GM19467 (cell line): Measurements from ENCODE around the gene CRBN.

ENCODE experiments used
- ATAC-seq: cut with Tn5 transposase; IDR thresholded peaks from one replicate; pipeline ENCODE4 v1.9.1; 2021; ENCODE audit warnings: mild to moderate bottlenecking, moderate library complexity; ENCODE audit not compliant: unreplicated experiment

The CRBN gene

DNA sequence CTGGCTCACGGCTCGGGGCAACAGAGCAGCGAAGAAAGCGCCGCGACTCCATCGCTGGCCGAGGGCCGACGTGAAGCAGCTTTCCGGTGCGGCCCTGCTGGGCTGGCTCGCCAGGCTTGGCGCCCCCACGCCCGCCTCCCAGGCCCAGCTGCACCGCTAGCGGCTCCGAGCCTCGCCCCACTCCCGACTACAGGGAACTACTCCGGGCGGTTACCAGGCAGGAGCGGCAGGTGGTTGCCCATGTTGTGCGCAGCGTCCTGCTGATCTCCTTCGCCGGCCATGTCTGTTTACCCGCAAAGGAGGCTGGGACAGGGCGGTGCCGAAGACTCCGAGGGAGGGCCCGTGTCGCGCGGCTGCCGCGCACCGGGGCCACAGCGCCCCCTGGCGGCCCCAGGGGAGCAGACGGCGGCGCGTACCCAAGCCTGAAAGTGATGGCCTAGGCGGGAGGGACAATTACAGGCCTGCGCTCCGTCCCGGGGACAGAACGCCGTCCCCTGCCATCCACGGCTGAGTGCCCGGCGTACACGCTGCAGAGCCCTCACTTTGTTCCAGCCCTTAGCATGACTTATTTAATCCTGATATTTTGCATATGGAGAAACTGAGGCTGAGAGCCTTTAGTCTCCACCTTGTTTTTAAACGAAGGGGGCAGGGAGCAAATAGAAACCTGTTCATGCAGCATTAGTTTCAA lies at the start of gene CRBN:
CRBN (minus strand) TSS at position 285 of the 688 bp plus-strand sequence; CDS start at position 281, 4 bp downstream.
- ATAC-seq, result peak; percentile 100

DNA sequence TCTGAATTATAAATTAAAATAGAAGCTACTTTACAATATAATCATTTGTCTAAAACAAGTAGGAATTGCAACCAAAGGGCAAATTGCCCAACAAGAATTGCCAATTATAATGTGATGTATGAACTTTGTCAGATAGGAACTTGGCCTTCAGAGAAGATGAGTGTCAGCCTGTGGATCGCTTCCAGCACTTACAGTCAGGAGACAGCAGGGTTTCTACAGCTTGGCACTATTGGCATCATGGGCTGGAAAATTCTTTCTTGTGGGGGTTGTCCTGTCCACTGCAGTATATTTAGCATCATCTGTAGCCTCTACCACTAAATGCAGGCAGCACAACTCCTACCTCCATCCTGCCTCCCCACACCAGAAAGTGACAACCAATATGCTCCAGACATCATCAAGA lies 48.1 kb upstream of the CRBN start:
- ATAC-seq, result no peak

DNA sequence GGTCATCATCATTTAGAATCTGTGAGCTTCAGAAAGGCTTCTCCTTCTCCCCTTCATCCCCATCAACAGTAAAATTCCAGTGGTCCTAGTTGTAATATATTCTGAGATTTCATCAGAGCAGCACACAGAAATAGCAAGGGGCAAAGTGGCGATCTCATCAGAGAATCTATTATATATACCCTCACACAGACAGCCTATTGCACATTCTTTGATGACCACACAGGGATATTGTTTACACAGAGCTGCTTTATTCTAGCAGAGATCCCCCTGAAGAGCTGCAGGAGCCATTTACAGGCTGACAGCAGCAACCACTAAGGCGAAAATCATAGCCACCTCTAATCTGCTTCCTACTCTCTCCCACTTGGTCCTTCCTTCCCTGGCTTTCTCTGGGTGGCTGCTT lies 42.0 kb upstream of the CRBN start:
- ATAC-seq, result no peak

DNA sequence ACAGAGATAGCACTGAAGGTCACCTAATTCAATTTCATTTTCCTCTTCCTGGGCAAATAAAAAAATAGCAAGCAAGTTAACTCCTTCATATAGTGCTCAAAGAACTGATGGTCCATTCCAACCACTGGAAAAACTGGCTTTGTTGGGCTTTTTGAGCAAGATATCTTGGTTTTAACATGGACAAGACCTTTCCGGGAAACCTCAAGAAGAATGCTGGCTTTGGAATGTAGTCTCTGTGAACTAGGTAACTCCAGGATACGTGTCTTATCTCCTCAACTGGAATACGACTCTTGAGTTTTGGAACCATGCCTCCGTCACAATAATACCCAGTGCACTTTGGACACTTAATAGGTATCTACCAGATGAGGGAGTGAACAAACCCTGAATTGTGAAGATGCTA lies 36.9 kb upstream of the CRBN start:
- ATAC-seq, result no peak

DNA sequence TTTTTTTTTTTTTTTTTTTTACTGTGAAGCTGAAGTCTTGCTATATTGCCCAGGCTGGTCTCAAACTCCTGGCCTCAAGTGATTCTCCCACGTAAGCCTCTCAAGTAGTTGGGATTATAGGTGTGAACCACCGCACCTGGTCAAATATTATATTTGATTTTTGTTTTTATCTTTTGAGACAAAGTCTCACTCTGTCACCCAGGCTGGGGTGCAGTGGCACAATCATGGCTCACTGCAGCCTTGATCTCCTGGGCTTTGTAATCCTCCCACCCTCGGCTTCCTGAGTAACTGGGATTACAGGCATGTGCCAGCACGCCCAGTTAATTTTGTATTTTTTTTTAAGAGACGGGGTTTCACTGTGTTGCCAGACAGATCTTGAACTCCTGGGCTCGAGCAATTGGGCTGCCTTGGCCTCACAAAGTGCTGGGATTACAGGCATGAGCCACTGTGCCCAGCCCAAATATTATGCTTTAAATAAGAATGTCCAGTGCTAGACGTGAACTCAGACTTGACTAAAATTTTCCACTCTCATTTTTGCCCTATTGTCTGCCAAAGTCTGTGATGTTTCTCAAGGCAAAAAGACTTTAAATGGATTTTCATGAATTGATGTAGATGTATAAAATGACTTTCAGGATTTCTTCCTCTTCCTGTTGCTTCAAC lies 33.4 kb upstream of the CRBN start:
- ATAC-seq, result no peak

DNA sequence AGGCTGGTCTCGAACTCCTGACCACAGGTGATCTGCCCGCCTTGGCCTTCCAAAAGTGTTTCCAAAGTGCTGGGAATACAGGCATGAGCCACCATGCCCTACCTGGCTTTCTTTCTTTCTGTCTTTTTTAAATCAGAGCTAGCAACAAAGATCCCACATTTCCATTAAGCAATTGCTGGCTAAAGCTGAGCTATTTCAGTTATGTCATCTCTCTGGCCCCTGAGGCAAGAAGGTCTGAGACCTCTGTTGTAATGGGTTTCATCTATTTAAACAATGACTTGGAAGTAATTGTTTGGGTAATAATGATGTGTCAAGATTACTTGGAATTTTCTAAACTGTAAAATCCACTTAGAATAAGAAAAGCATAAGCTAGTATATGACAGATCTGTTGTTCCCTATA lies 30.2 kb upstream of the CRBN start:
- ATAC-seq, result no peak

DNA sequence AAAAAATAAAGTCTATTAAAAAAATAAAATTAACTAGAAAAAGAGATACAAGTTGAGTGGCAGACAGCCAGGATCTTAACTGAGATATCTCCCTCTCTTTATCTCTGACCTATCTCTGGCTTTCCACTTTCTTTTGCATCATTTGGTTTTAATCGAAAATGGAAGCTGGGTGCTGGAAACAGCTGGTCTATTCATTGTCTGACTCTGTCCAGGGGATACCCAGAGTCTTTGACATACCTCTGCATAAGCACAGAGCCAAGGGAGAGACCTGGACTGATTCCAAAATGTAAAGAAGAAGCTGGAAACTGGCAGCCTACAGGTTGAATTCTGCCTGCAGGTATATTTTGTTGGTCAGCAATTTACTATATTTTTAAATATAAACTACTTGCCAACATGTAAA lies 29.6 kb upstream of the CRBN start:
- ATAC-seq, result no peak

DNA sequence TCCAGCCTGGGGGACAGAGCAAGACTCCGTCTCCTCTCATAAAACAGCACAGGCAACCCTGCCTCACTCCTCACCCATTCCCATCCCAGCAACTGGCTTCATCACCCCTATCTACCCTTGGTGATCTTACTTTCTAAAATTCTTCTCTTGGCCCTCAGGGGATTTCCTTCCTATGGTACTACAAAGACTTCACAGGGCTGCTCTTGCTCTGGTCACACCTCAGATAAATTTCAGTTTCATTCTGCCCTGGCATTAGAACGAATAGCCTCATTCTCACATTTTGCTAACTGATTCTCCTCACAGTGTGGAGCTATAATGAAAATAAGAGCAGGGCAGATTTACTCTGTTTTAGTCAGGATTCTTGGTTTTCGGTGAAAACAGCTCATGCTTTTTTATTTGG lies 22.1 kb upstream of the CRBN start:
- ATAC-seq, result peak; percentile 79

DNA sequence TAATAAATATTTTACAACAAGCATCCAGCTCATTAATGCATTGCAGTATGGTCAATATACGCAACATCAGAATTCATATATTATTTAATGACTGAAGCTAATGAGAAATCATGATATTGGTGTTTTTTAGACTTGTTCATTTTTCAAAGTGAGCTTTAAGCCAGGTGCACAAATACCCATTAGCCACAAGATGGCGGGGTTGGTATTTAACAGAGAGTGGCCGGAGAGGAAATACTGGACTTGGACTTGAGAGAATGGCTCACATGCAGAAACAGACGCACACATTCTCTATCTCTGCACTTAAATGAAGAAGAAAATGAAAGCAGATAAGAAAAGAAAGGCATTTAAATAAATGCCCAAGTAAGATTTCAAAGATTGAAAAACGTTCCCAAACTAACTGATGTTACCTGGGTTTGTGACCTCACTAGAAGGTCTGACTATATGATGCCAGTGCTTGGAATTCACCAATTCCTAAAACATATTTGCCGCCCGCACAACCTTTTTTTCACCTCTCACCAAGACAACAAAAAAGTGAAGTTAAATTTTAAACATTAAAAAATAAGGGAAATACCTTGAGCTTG lies 21.2 kb upstream of the CRBN start:
- peak; percentile 72 for ATAC-seq

DNA sequence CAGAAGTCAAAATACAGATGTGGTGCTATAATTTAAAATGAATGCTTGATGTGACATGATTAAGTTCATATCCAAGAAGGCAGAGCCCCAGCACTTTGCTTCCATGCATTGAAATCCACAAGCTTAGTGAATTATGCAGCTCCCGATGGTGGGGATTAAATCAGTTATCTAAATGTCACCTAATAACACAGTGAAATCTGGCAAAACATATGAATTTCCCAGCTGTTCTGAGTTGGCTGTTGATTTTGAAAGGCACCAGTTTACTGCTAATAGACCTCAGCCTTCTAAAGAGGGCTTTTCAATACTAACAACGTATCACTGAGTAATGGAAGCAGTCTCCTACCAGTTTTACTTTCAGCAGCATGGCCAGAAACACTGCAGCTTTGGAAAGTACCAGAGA lies 19.8 kb upstream of the CRBN start:
- ATAC-seq, result no peak

DNA sequence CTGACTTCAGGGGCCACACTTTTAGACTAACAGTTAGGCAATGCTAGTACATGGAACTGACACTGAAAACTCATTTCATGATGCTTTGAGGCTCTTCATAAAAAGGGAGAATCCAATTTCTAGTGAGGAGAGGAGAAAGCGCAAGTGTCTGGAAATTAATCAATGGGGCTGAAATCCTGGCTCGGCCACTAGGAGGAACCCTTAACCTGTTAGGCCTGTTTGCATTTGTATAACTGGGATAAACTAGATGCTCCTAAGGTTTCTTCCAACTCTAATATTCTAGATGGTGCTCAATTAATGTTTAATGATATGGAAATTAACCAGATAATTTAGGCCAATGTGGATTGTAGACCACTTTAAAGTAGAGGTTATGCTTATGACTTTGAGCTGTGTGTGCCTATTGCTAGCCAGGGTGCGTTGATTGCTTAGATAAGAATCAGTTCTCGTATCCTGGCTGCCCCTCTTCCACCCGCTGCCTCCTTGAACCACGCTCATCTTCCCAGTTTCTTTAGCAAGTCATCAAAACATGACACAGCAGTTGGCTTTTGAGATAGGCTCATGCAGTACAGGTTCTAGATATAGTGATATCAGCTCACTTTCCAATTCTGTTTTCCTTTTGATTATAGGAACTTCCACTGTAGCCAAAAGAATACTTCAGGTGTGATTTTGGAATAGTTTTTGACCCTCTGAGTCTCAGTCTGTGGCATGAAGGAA lies 16.8 kb upstream of the CRBN start:
- no peak for ATAC-seq

DNA sequence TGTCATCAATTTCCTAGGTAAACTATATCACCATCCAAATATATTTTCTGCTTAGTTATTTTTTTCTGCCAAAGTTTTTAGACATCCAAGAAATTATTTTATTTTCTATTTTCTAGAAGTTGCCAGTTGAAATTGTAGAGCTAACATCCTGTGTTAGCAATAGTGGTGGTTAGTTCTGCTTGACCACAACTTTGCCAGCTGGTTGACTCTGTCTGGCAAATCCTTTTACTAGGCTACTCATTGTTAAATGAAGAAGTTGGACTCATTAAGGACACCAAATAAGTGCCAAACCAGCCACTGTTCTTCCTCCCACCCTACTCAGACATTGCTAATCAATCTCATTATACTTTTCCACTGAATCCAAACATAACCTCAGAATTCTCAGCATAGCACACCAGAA lies 15.4 kb upstream of the CRBN start:
- no peak for ATAC-seq

DNA sequence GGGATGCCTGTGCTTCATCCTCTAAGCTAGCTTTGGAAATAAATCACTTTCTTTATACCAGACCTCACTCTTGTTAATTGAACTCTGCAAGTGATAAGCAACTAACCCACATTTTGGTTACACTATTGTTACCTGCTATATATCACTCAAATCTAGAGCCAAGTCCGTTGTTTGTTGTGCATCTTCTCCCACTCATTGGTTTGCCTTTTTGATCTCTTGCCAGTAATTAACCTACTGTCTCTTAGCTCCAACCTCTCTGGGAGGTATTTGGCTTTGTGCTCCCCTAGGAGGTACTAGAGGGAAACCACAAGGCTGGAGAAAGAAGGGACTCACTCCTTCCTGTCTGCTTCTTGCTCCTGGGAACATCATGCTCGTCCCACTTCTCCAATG lies 12.8 kb upstream of the CRBN start:
- no peak for ATAC-seq

DNA sequence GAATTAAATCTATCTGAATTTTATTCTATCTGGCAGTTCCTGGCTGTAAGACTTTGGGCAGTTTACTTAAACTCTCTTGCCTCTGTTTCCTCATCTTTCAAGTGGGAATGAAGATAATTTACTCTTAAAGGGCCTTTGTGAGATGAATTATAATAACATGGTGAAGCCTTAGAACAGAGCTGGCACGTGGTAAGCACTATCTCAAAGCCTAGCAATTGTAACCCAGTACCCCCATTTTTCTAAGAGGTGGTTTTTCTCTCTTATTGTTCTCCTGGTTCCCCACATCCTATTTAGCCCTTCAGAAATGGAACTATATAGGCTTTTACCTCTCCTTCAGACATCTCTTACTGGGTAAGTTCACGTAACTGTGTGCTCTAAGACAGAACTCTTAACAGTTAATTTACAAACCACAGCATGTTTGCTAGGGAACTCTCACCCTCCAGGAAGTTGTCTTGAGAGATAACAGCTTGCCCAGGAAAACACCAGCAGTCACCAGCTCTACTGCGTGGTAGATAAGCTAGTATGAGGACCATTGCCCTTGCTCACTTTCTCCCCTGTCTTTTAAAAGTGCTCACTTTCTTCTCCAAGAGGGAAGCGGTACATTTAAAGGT lies 12.3 kb upstream of the CRBN start:
- no peak for ATAC-seq

DNA sequence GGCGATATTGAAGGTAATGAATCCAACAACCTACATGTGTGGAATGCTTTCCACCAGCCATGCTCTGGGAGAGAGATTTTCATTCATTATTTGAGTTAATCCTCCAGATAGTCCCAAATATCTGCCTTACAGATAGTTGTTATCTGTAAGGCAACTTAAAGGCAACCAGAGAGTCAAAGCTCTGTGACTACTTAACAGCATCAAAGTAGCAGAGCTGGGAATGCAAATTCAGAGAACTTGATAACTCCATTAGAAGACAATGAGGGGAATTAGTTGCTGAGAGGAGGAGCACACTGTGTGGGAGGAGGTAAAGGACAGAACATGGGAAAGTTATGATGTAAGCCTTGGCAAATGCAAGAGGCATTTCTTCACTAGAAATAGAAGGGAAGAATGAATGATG lies 10.5 kb upstream of the CRBN start:
- no peak for ATAC-seq

DNA sequence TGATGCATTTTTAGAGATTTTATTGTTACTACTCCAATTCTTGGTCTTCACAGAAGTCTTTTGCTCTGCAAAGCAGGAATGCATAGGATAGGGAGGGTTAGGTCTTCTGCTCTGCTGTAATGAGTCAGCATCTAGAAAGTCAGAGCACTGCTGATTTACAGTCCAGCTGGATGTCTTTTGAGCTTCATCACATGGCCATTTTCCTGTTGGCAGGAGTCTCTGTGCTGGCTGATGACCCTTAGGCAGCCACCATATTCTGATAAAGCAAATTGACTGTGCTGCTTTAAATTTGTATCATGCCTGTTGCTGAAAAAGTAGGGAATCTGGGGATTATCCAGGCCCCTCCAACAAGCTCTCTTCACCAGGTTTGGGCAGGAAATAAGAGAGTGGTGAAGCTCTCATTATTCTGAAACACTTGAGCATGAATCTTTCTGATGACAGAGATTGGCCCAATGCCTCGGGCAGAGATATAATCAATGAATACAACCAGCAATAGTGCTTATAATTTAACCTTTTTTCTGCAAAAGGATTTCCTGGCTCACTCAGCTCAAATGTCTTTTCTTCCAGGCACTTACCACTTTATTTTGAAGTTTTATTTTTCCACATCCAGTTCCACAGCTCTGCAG lies 9.7 kb upstream of the CRBN start:
- no peak for ATAC-seq

DNA sequence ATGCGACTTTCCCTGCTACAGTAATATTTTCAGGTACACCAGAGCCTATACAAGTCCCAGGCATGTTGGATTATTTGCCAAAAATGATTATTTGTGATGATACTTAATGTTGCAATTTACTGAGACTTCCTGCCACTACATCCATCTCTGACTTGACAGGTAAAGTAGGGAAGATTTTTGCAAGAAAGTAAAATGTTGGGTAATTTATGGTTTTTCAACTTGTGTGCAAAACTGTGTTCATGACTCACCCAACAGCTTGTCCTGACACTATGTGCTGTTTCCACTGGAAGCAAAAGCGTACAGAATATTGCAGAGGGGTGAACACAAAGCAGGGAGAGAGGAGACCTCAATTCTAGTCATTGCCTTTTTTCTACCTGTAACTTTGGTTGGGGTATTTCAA lies 5.4 kb upstream of the CRBN start:
- ATAC-seq, result no peak

DNA sequence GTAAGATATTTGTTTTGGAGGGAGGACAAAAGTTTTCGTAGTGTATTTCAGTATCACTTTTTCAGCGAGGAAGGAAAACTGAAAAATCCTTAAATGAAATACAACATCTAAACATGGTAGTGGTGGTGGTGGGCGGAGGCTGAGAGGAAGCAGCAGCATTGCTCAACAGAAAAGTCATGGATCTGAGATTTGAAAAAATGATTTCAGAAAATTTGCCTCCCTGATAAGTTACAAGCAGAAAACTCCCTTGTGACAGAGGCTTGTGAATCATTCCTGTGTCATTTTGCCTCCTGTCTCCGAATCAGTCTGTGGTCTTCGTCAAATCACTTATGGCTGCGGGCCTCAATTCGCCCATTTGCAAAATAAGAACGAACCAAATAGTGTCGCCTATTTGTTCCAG lies 965 bp upstream of the CRBN start:
- no peak for ATAC-seq

DNA sequence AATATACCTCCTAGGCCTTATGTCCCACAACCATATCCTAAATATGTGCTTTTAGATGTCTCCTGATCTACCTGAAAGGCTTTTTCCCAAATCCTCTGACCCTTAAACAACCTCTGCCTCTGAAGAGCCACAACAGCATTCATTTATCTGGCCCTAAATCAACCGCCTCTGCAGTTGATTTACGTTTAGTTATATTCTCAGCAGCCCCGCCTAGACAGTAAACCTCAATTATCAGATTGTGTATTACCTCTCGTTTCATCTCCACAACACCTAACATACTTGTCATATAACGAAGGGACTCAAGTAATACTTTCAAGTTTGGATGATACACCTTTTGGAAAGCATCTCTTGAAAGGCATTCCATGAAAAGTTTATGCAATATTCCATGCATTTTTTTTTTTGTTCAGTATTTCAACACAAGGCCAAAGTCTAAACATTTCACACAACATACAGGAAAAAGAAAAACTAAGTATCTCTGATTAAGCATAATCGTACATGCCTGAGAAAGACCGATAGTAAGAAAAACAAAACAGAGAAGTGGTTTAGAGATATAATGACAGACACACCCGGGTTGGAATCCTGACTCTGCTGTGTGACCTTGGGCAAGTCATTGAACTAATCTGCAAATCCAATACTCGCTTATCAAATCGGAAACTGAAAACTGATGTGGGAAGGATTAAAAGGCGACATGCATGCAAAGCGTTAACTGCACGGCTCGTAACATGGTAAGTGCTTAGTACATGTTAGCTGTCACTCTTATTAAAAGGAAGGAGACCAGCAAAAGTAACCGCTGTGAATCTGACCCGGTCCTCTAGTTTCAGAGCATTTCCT lies 778 bp downstream of the CRBN start:
- ATAC-seq, result no peak

DNA sequence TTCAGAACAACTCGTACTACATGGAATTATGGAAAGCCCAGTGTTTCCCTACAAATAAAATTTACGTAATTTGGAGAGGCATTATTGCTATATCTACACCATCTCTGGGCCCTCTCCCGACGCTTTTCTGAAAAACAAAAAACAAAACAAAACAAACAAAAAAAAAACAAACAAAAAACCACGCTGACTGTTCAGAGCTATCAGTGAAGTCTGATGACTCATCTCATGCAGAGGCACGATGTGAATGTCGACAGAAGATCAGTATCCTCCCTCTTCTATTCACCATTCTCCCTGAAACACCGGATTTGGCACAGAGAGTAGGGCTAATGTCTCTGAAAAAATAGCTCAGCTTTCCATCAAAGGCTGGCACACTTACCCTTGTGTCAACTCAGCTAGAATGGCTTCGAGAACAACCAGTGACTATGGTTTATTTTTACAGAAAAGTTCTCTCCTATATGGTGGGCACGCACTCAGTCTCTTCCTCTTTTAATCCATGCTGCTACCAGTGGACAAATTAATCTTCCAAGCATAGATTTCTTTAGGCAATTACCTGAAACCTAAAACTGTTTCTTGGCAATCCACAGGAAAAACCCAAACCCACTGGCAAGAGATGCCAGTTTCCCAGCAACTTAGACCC lies 1.5 kb downstream of the CRBN start:
- ATAC-seq, result no peak
